GM18499 (cell line): ENCODE results near the gene SP2.

Experiments used
- ATAC-seq: cut with Tn5 transposase; IDR thresholded peaks from one replicate; pipeline ENCODE4 v1.9.1; 2021; ENCODE audit warnings: moderate number of reproducible peaks; ENCODE audit not compliant: insufficient read depth, unreplicated experiment

The SP2 gene

DNA sequence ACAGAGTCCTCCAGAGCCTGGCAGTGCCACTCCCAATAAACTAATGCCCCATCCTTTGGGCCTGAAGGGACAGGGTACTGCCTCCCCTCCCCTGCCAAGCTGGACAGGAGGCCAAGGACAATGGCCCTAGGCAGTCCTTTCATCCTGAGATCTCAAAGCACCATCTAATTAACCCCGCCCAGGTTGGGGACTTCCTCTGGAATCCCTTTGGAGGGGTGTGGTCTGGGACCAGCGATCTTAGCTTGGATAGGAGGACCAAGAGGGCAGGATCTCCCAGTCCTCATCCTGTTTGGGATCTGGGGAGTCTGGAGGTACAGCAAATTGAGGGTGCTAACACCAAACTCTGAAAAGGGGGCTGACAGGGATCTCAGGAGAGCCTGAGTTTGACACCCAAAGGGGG is 26.9 kb upstream of the SP2 start:
- ATAC-seq: no peak

- no peak for ATAC-seq
Observed at GRCh38 chr17:47870056-47870455, 26.0 kb upstream of the SP2 start.

- no peak for ATAC-seq
Observed at GRCh38 chr17:47871048-47871447, 25.0 kb upstream of the SP2 start.

- no peak for ATAC-seq
Observed at GRCh38 chr17:47872019-47872650, 23.9 kb upstream of the SP2 start.

- no peak for ATAC-seq
Observed at GRCh38 chr17:47872651-47873161, 23.3 kb upstream of the SP2 start.

GRCh38 chr17:47873200-47874090 is 22.6 kb upstream of the SP2 start:
- ATAC-seq: no peak

- ATAC-seq: no peak
Observed at GRCh38 chr17:47875011-47875985, 20.7 kb upstream of the SP2 start.

- ATAC-seq: no peak
Observed at GRCh38 chr17:47877368-47878034, 18.5 kb upstream of the SP2 start.

- no peak for ATAC-seq
Observed at GRCh38 chr17:47878203-47879027, 17.6 kb upstream of the SP2 start.

GRCh38 chr17:47879028-47879585 is 16.9 kb upstream of the SP2 start:
- no peak for ATAC-seq

DNA sequence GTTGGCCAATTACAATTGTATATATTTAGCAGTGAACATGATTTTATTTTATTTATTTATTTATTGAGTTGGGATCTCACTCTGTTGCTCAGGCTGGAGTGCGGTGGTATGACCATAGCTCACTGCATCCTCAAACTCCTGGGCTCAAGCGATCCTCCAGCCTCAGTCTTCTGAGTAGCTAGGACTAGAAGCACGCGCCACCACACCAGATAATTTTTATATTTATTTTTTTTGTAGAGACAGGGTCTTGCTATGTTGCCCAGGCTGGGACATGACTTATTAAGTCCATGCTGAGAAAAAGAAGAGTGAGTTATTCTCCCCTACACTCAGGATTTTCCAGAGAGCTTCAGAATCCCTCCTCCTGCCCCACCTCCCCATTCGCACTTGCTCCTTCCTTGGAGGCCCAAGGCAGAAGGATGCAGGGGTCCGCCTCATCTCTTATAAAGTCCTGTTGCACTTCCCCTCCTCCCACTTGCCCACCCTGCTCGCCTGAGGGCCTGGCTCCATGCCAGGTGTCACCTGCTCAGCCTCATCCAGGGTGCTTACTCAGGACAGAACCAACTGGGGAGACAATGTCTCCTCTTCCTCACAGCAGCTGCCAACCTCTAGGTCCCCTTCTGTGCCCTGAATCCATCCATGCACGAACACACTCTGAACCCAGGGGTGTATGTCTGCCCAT is 16.1 kb upstream of the SP2 start:
- no peak for ATAC-seq

- no peak for ATAC-seq
Observed at GRCh38 chr17:47882247-47882646, 13.8 kb upstream of the SP2 start.

- no peak for ATAC-seq
Observed at GRCh38 chr17:47882695-47883588, 13.1 kb upstream of the SP2 start.

DNA sequence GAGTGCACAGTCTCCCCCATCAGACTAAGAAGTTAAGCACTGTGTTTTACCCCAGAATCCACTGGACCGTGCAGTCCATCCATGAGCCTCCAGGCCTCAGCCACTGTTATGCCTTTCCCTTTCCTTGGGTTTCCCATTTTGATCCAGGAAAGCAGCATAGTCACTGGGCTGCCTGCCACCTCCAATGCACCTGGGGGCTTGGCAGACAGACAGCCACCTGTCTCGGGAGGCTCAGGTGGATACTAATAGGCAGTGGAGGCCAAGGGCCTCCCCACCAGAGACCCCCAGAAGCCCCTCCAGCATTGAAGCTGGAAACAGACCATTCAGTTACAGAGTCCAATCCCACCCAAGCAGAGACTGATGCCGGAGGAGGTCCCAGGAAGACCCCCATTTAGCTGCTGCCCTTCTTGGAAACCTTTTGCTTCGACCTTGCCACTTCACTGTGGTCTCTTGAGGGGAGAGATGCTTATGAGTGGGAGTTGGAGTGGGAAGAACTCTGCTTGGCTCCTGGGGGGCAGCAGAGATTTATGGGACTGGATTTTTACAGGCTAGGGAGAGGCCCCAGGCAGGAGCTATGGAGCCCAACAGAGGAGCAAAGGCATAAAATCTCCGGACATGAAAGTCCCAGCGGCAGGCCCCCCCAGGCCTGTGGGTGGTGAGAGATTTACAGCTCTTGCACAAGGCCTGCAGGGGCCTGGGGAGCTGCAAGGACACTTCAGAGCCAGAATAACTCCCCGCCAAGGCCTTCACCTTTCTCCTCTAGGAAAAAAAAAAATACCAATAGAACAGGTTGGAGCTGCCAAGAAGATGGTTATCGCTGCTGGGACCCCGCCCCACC is 12.2 kb upstream of the SP2 start:
- no peak for ATAC-seq

DNA sequence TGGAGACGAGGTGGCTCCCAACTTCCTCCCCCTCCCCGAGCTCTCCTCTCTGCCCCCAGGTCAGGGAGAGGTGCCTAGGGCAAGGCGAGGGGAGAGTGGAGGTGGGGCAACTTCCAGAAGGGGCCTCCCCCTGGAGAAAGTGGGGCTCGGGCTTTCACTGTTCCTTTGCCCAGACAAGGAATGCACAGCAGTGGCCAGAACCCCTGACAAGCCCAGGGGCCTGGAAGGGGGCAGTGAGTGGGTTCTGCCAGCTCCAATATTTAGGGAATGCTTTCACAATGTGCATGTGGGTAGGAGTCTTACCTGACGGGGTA is 11.7 kb upstream of the SP2 start:
- no peak for ATAC-seq

GRCh38 chr17:47884905-47885730 is 10.9 kb upstream of the SP2 start:
- no peak for ATAC-seq
